Measurements from ENCODE around the gene LRP1-AS.

Gene LRP1-AS

GRCh38 chr12:57095440-57095839 lies 52.0 kb downstream of the LRP1-AS start:
- DNase-seq, result no peak

All from GF-D8 (cell line).